B cell (primary cell): ENCODE measurements around the gene GDF7. TPM values are rescaled to one million over a fixed set of nuclear protein-coding genes. Genes with fewer than 3 reads are reported as not detected.

Source experiments
- ATAC-seq: fragments of 200-7000 bp; cut with Tn5 transposase; one replicate; pipeline ENCODE4 v1.10.0; 2021; ENCODE audit warnings: low read depth, mild to moderate bottlenecking, moderate number of reproducible peaks, moderate library complexity
- CTCF ChIA-PET: fragments of 350-600 bp; sonication (Branson Sonifier 250); formaldehyde crosslinking; loops from one replicate; lab custom pipeline; 2021; ENCODE audit warnings: antibody characterized with exemption, inconsistent platforms; lab: Charles Lee
- POLR2A ChIA-PET: fragments of 350-600 bp; sonication (Branson Sonifier 250); formaldehyde crosslinking; loops from one replicate; lab custom pipeline; 2021; ENCODE audit warnings: antibody characterized with exemption; lab: Charles Lee
- DNase-seq: peaks from one replicate; pipeline ENCODE4 v3.0.0; 2013
- H2AFZ ChIP-seq: 2 replicates; pipeline ENCODE4 v1.6.1; 2012; ENCODE audit warnings: mild to moderate bottlenecking, low read depth, low read length; ENCODE audit not compliant: insufficient read depth, poor library complexity, severe bottlenecking
- H3K27ac ChIP-seq, 2 donors: 1 replicate in 1 of 2; 2 replicates in 1 of 2; pipeline ENCODE4 v1.5.1; 2012 to 2013; ENCODE audit warnings: low read length in 2 of 2, mild to moderate bottlenecking in 2 of 2, moderate library complexity in 1 of 2
- H3K27me3 ChIP-seq, 4 experiments: fragments of 200-600 bp in 1 of 4; sonication (generic) in 1 of 4; replicated peaks in 1 of 4; 1 replicate in 2 of 4; 2 replicates in 2 of 4; pipeline versions ENCODE4 v1.6.1 to v1.7.0; 2013 to 2016; ENCODE audit warnings: low read length in 3 of 4, mild to moderate bottlenecking in 2 of 4, mixed read lengths in 1 of 4, moderate library complexity in 1 of 4; ENCODE audit not compliant: insufficient read depth in 4 of 4, control insufficient read depth in 3 of 4; ENCODE audit errors: control extremely low read depth in 1 of 4
- H3K36me3 ChIP-seq, 2 experiments: replicated peaks in 1 of 2; 1 replicate in 1 of 2; 2 replicates in 1 of 2; pipeline versions ENCODE4 v1.6.1 to v1.7.1; 2013; ENCODE audit warnings: low read length in 1 of 2; ENCODE audit not compliant: insufficient read depth in 2 of 2, control insufficient read depth in 1 of 2; ENCODE audit errors: control extremely low read depth in 1 of 2, extremely low read depth in 1 of 2
- H3K4me1 ChIP-seq, 2 donors: fragments of 200-600 bp in 1 of 2; sonication (generic) in 1 of 2; 1 replicate in 1 of 2; 2 replicates in 1 of 2; pipeline versions ENCODE4 v1.5.1 to v1.6.1; 2013 to 2017; ENCODE audit warnings: low read length in 2 of 2; ENCODE audit not compliant: control insufficient read depth in 2 of 2, insufficient read depth in 2 of 2
- H3K4me2 ChIP-seq: replicated peaks from 2 replicates; pipeline ENCODE3; 2012; ENCODE audit warnings: mild to moderate bottlenecking, low read depth, low read length; ENCODE audit not compliant: poor library complexity, severe bottlenecking
- H3K4me3 ChIP-seq, 5 experiments: fragments of 200-600 bp in 1 of 5; sonication (generic) in 1 of 5; 1 replicate in 3 of 5; 2 replicates in 2 of 5; pipeline versions ENCODE4 v1.5.1 to v1.7.0; 2011 to 2016; ENCODE audit warnings: low read length in 4 of 5, mild to moderate bottlenecking in 4 of 5, low read depth in 2 of 5, control low read depth in 1 of 5, moderate library complexity in 1 of 5; ENCODE audit not compliant: insufficient read depth in 1 of 5; ENCODE audit errors: control extremely low read depth in 1 of 5, extremely low read depth in 1 of 5
- H3K79me2 ChIP-seq: fragments of 200-600 bp; sonication (generic); one replicate; pipeline ENCODE4 v1.6.0; 2016; ENCODE audit warnings: low read length; ENCODE audit not compliant: control insufficient read depth, insufficient read depth
- H3K9ac ChIP-seq: fragments of 200-600 bp; sonication (generic); 2 replicates; pipeline ENCODE4 v1.6.1; 2017; ENCODE audit warnings: mild to moderate bottlenecking, low read length, moderate library complexity
- H3K9me3 ChIP-seq, 3 donors: one replicate each; pipeline versions ENCODE4 v1.6.1 to v1.7.1; 2013; ENCODE audit warnings: low read length in 2 of 3; ENCODE audit not compliant: control insufficient read depth in 2 of 3, insufficient read depth in 1 of 3; ENCODE audit errors: control extremely low read depth in 1 of 3
- H4K20me1 ChIP-seq: 2 replicates; pipeline ENCODE4 v1.6.0; 2012; ENCODE audit warnings: mild to moderate bottlenecking, low read length; ENCODE audit not compliant: insufficient read depth, control insufficient read depth, poor library complexity, severe bottlenecking
- H3K27ac Mint-ChIP-seq: one replicate; pipeline ENCODE4 v1.8.0; 2021; ENCODE audit warnings: mixed read lengths
- H3K27me3 Mint-ChIP-seq: one replicate; pipeline ENCODE4 v1.8.0; 2021; ENCODE audit warnings: mixed read lengths
- H3K4me1 Mint-ChIP-seq: one replicate; pipeline ENCODE4 v1.8.0; 2021; ENCODE audit warnings: mixed read lengths
- H3K4me3 Mint-ChIP-seq: one replicate; pipeline ENCODE4 v1.8.0; 2021; ENCODE audit warnings: mixed read lengths
- H3K9me3 Mint-ChIP-seq: one replicate; pipeline ENCODE4 v1.8.0; 2022; ENCODE audit warnings: mixed read lengths; ENCODE audit not compliant: insufficient read depth
- EZH2 ChIP-seq: IDR thresholded peaks from 2 replicates; pipeline ENCODE4 v1.6.1; 2012; ENCODE audit warnings: borderline replicate concordance, low read depth, mild to moderate bottlenecking, moderate library complexity, low read length; ENCODE audit not compliant: insufficient read depth, poor library complexity, severe bottlenecking
- WGBS: methylation state at CpG from one replicate; pipeline ENCODE4 v1.1.5; 2013; ENCODE audit warnings: missing lambda C conversion rate; ENCODE audit not compliant: insufficient coverage; 5-methylcytosine and 5-hydroxymethylcytosine counted together
- intact Hi-C: fragments of 100-400 bp; cut with micrococcal nuclease; formaldehyde crosslinking; loops from one replicate; pipeline ENCODE4 v1.10.0; 2022
- polyA plus RNA-seq: library from polyadenylated mRNA; depleted of rRNA; stranded (reverse); fragments of >200 nt; gene quantifications from 2 replicates; pipeline ENCODE4 v1.2.3, GENCODE V29; 2012
- total RNA-seq, 2 donors: library from RNA; stranded (reverse); fragments of 120-200 nt in 1 of 2; gene quantifications; 1 replicate in 1 of 2; 2 replicates in 1 of 2; pipeline versions ENCODE4 v1.2.3 to v1.2.4, GENCODE V29; 2013 to 2022
- TF ChIP-seq, protein P1 (sequence below): fragments of 200-600 bp; IDR thresholded peaks from one replicate; pipeline ENCODE4 v1.8.0; 2022; ENCODE audit warnings: antibody characterized with exemption, mild to moderate bottlenecking

GDF7 gene
- total and polyA plus RNA-seq, 2 donors (not counting 1 experiment from before 2014, with no cell fraction given) = 7.0 to 15.3 TPM

DNA sequence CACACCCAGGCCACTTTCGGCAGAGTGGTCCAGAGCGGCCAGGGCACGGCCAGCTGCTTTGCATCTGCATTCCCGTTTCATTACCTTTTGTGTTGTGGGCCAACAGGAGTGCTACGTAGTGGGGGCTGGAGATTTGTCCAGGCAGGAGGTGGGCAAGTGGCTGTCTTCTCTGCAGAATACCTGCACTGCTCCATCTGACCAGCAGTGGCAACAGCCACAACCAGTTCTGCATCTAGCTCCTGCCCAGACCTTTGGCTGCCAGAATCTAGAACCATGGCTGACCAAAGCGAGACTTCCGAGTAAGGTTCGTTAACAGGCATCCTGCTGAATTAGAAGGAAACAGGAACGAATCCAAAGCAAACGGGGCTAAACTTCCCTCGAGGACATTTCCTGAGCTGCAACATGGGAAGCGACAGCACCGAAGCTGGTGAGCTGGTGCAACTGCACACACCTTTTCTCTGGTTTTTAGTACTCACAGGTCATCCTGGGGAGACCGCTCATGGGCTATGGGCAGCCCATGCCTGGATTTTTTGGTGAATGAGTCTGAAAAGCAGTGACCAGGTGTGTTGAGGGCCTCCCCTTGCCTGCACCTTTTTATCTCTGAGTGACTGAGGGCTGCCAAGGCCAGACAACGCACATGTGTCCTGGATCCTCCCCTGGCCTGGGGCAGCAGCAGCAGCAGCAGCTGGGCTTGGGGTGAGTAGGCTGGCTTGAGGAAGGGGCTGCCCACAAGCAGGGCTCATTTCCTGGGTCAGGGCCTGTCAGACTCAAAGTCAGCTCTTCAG lies 10.5 kb downstream of the GDF7 start:
- no peak for TF ChIP-seq EZH2
- TF ChIP-seq, protein P1, sequence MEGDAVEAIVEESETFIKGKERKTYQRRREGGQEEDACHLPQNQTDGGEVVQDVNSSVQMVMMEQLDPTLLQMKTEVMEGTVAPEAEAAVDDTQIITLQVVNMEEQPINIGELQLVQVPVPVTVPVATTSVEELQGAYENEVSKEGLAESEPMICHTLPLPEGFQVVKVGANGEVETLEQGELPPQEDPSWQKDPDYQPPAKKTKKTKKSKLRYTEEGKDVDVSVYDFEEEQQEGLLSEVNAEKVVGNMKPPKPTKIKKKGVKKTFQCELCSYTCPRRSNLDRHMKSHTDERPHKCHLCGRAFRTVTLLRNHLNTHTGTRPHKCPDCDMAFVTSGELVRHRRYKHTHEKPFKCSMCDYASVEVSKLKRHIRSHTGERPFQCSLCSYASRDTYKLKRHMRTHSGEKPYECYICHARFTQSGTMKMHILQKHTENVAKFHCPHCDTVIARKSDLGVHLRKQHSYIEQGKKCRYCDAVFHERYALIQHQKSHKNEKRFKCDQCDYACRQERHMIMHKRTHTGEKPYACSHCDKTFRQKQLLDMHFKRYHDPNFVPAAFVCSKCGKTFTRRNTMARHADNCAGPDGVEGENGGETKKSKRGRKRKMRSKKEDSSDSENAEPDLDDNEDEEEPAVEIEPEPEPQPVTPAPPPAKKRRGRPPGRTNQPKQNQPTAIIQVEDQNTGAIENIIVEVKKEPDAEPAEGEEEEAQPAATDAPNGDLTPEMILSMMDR = peak; percentile 56
- no peak for DNase-seq
- Histone ChIP-seq H3K4me1 (peaks cover 31 to 71% of the 10 kb centered on the region in 2 donors), H3K79me2 (no peaks in the 10 kb centered on the region), H3K36me3 (peaks cover 0 to 19% of the 10 kb centered on the region in 2 experiments), H3K9ac (peak overlapping the region; percentile 2), H3K9me3 (no peaks in the 10 kb centered on the region), H4K20me1 (no peaks in the 10 kb centered on the region), H3K4me2 (peak overlapping the region; percentile 53), H3K27ac (peak overlapping the region; percentile 4 to 82), H2AFZ (no peak overlapping the region), H3K27me3 (no peaks in the 10 kb centered on the region), H3K4me3 (peak overlapping the region in 3 of 5 experiments; percentile 1 to 8 (median 2))
- H3K4me3 Mint-ChIP-seq = peak overlapping the region; percentile 80
- H3K27me3 Mint-ChIP-seq = no peaks in the 10 kb centered on the region
- peak overlapping the region; percentile 98 for H3K27ac Mint-ChIP-seq
- ChIA-PET CTCF (interaction anchor here (0.8 to 8.8 kb wide), 12 partner anchors 10 to 294 kb away, joined by 3 to 160 read pairs (median 5); partner anchors contain the start of genes GDF7, HS1BP3 and RHOB), POLR2A (interaction anchor here (0.8 to 3.2 kb wide), 7 partner anchors 11 to 626 kb away, joined by 3 to 74 read pairs (median 5); partner anchors contain the start of genes GDF7, HS1BP3, LAPTM4A and LDAH)
- intact Hi-C loops = loop anchor here (1.0 to 5.0 kb wide), 3 partner anchors 17 to 145 kb away; partner anchors contain the start of gene LDAH
- H3K9me3 Mint-ChIP-seq = no peaks in the 10 kb centered on the region
- H3K4me1 Mint-ChIP-seq = peaks cover 59% of the 10 kb centered on the region
- ATAC-seq = no peak
- WGBS = 76% methylated on average over 15 of the region's 15 CpGs
